HCT116 (cell line): Measurements from ENCODE around the gene ARSG. TPM values are rescaled to one million over a fixed set of nuclear protein-coding genes. Genes with fewer than 3 reads are reported as not detected.

Experiments
- ATAC-seq: fragments of 200-7000 bp; cut with Tn5 transposase; 2 replicates; pipeline ENCODE4 v1.9.1; 2020; ENCODE audit warnings: mild to moderate bottlenecking, moderate library complexity
- BruUV-seq: library from RNA; stranded (reverse); fragments of 400-500 nt; replicated peaks from 2 replicates; lab custom pipeline; 2021; lab: Mats Ljungman, UMichigan
- CTCF ChIA-PET: fragments of 300-600 bp; sonication (Branson Sonifier 250); formaldehyde crosslinking; loops from one replicate; lab custom pipeline; 2021; ENCODE audit warnings: antibody characterized with exemption; lab: Charles Lee
- POLR2A ChIA-PET: fragments of 300-600, 350-600 bp; sonication (Branson Sonifier 250); formaldehyde crosslinking; loops from one replicate; lab custom pipeline; 2021; ENCODE audit warnings: antibody characterized with exemption; lab: Charles Lee
- RAD21 ChIA-PET, 2 experiments: fragments of 300-600 bp; sonication (Branson Sonifier 250); formaldehyde crosslinking; loops; one replicate each; lab custom pipeline; 2023; ENCODE audit warnings: low total read pairs in 2 of 2; ENCODE audit not compliant: uncharacterized antibody in 2 of 2, unreplicated experiment in 2 of 2, low non-redundant PET in 1 of 2; lab: Charles Lee
- DNase-seq: peaks from one replicate; pipeline ENCODE4 v3.0.0-alpha.2; 2010; ENCODE audit warnings: low read depth, low spot score
- H2AFZ ChIP-seq: fragments of 200-600 bp; shearing (Covaris generic), sonication (generic); 2 replicates; pipeline ENCODE4 v1.6.1; 2017; ENCODE audit warnings: low read depth, mixed run types, mixed read lengths, antibody characterized with exemption, low read length; ENCODE audit not compliant: poor library complexity, severe bottlenecking
- H3K27ac ChIP-seq: 2 replicates; pipeline ENCODE4 v1.5.1; 2012; ENCODE audit warnings: low read depth, low read length
- H3K27me3 ChIP-seq: fragments of 200-600 bp; sonication (generic); 2 replicates; pipeline ENCODE4 v1.6.1; 2016; ENCODE audit warnings: mixed run types, low read length, mixed read lengths; ENCODE audit not compliant: insufficient read depth
- H3K36me3 ChIP-seq, 2 experiments: fragments of 200-500 bp in 1 of 2; fragments of 200-600 bp in 1 of 2; sonication (Bioruptor generic) in 1 of 2; sonication (generic) in 1 of 2; 2 replicates each; pipeline versions ENCODE4 v1.5.1 to v1.6.1; 2014 to 2016; ENCODE audit warnings: low read length in 2 of 2, inconsistent platforms in 1 of 2, mixed read lengths in 1 of 2, mixed run types in 1 of 2; ENCODE audit not compliant: insufficient read depth in 2 of 2, control insufficient read depth in 1 of 2
- H3K4me1 ChIP-seq, 2 experiments: fragments of 200-600 bp in 1 of 2; sonication (generic) in 1 of 2; 2 replicates each; pipeline versions ENCODE4 v1.5.1 to v1.6.1; 2012 to 2017; ENCODE audit warnings: low read length in 2 of 2, inconsistent platforms in 1 of 2, mild to moderate bottlenecking in 1 of 2, mixed read lengths in 1 of 2, mixed run types in 1 of 2, moderate library complexity in 1 of 2; ENCODE audit not compliant: insufficient read depth in 2 of 2, control insufficient read depth in 1 of 2
- H3K4me2 ChIP-seq: fragments of 200-600 bp; sonication (generic); 2 replicates; pipeline ENCODE4 v1.6.1; 2017; ENCODE audit warnings: mixed run types, low read length, mixed read lengths
- H3K4me3 ChIP-seq, 2 experiments: fragments of 200-600 bp in 1 of 2; sonication (generic) in 1 of 2; replicated peaks in 1 of 2; 2 replicates each; pipeline ENCODE4 v1.5.1; 2011 to 2016; ENCODE audit warnings: low read length in 2 of 2, control low read depth in 1 of 2, low read depth in 1 of 2, mild to moderate bottlenecking in 1 of 2, mixed read lengths in 1 of 2, mixed run types in 1 of 2
- H3K79me2 ChIP-seq: fragments of 200-600 bp; sonication (generic); 2 replicates; pipeline ENCODE4 v1.6.1; 2017; ENCODE audit warnings: mild to moderate bottlenecking, mixed run types, low read length, moderate library complexity, mixed read lengths; ENCODE audit not compliant: insufficient read depth
- H3K9ac ChIP-seq: fragments of 200-600 bp; sonication (generic); 2 replicates; pipeline ENCODE4 v1.6.1; 2016; ENCODE audit warnings: low read length, mixed read lengths
- H3K9me2 ChIP-seq: fragments of 200-600 bp; sonication (generic), shearing (Covaris generic); 2 replicates; pipeline ENCODE4 v1.6.1; 2017; ENCODE audit warnings: mixed run types, mild to moderate bottlenecking, moderate library complexity; ENCODE audit not compliant: insufficient read depth
- H3K9me3 ChIP-seq, 2 experiments: fragments of 200-500 bp in 1 of 2; fragments of 200-600 bp in 1 of 2; sonication (Bioruptor generic) in 1 of 2; sonication (generic) in 1 of 2; 2 replicates each; pipeline ENCODE4 v1.6.1; 2014 to 2017; ENCODE audit warnings: low read length in 2 of 2, mixed read lengths in 2 of 2, inconsistent platforms in 1 of 2, low read depth in 1 of 2, mild to moderate bottlenecking in 1 of 2, mixed run types in 1 of 2, moderate library complexity in 1 of 2; ENCODE audit not compliant: control insufficient read depth in 1 of 2, insufficient read depth in 1 of 2
- H4K20me1 ChIP-seq: fragments of 200-600 bp; sonication (generic), shearing (Covaris generic); 2 replicates; pipeline ENCODE4 v1.6.1; 2017; ENCODE audit warnings: mixed run types, mild to moderate bottlenecking, moderate library complexity; ENCODE audit not compliant: insufficient read depth
- ATF3 ChIP-seq: IDR thresholded peaks from 2 replicates; pipeline ENCODE4 v1.6.1; 2012
- CBX3 ChIP-seq: IDR thresholded peaks from 2 replicates; pipeline ENCODE4 v1.6.1; 2012; ENCODE audit warnings: low read depth
- CEBPB ChIP-seq: IDR thresholded peaks from 2 replicates; pipeline ENCODE4 v1.6.1; 2012; ENCODE audit warnings: low read depth
- CTCF ChIP-seq, 3 experiments: fragments of 200-600 bp in 1 of 3; sonication (generic) in 1 of 3; IDR thresholded peaks in 2 of 3; conservative IDR thresholded peaks in 1 of 3; 2 replicates each; pipeline ENCODE4 v1.5.1; 2012 to 2017; ENCODE audit warnings: low read depth in 2 of 3, low read length in 2 of 3, antibody characterized with exemption in 1 of 3, borderline replicate concordance in 1 of 3, control low read depth in 1 of 3, mild to moderate bottlenecking in 1 of 3, mixed read lengths in 1 of 3, mixed run types in 1 of 3, moderate library complexity in 1 of 3; ENCODE audit not compliant: insufficient read depth in 1 of 3
- EGR1 ChIP-seq: IDR thresholded peaks from 2 replicates; pipeline ENCODE4 v1.6.1; 2012; ENCODE audit warnings: low read depth
- ELF1 ChIP-seq: IDR thresholded peaks from 2 replicates; pipeline ENCODE4 v1.6.1; 2012; ENCODE audit warnings: low read depth, borderline replicate concordance
- EZH2 ChIP-seq: fragments of 200-600 bp; sonication (generic); IDR thresholded peaks from 2 replicates; pipeline ENCODE4 v1.6.1; 2017; ENCODE audit warnings: antibody characterized with exemption, mixed run types
- EZH2phosphoT487 ChIP-seq: fragments of 200-600 bp; IDR thresholded peaks from 2 replicates; pipeline ENCODE4 v1.6.1; 2018; ENCODE audit warnings: antibody characterized with exemption, borderline replicate concordance
- JUND ChIP-seq: IDR thresholded peaks from 2 replicates; pipeline ENCODE4 v1.6.1; 2012
- POLR2A ChIP-seq: IDR thresholded peaks from 2 replicates; pipeline ENCODE4 v1.7.0; 2011; ENCODE audit warnings: borderline replicate concordance; ENCODE audit not compliant: insufficient read depth, insufficient read length; ENCODE audit errors: extremely low read depth
- POLR2AphosphoS5 ChIP-seq: IDR thresholded peaks from 2 replicates; pipeline ENCODE4 v1.6.1; 2011; ENCODE audit warnings: mild to moderate bottlenecking, low read depth, low read length, moderate library complexity
- RAD21 ChIP-seq: IDR thresholded peaks from 2 replicates; pipeline ENCODE4 v1.6.1; 2012; ENCODE audit warnings: low read depth, mild to moderate bottlenecking
- SIN3A ChIP-seq: IDR thresholded peaks from 2 replicates; pipeline ENCODE4 v1.6.1; 2012; ENCODE audit warnings: low read depth
- SP1 ChIP-seq: IDR thresholded peaks from 2 replicates; pipeline ENCODE4 v1.6.1; 2012; ENCODE audit warnings: low read depth
- TCF7L2 ChIP-seq: IDR thresholded peaks from 2 replicates; pipeline ENCODE4 v1.7.0; 2011; ENCODE audit warnings: borderline replicate concordance, inconsistent platforms; ENCODE audit not compliant: insufficient read depth, insufficient read length; ENCODE audit errors: extremely low read depth
- YY1 ChIP-seq: IDR thresholded peaks from 2 replicates; pipeline ENCODE4 v1.6.1; 2011; ENCODE audit warnings: low read length, low read depth, moderate library complexity, mild to moderate bottlenecking; ENCODE audit not compliant: insufficient replicate concordance; ENCODE audit errors: extremely low read depth
- ZNF274 ChIP-seq: fragments of 200-500 bp; sonication (Bioruptor generic); IDR thresholded peaks from 2 replicates; pipeline ENCODE4 v1.6.1; 2014; ENCODE audit warnings: mild to moderate bottlenecking, low read depth, low read length, inconsistent platforms
- intact Hi-C: fragments of 100-400 bp; cut with micrococcal nuclease; formaldehyde crosslinking; loops from 2 replicates; pipeline ENCODE4 v1.10.0; 2022
- total RNA-seq: library from RNA; stranded (reverse); gene quantifications from one replicate; pipeline ENCODE4 v1.2.1, GENCODE V29; 2021; ENCODE audit not compliant: unreplicated experiment
- TF ChIP-seq, protein P1 (sequence below): IDR thresholded peaks from 2 replicates; pipeline ENCODE4 v1.6.1; 2012; ENCODE audit warnings: low read depth
- TF ChIP-seq, protein P2 (sequence below): IDR thresholded peaks from 2 replicates; pipeline ENCODE4 v1.6.1; 2011; ENCODE audit warnings: mild to moderate bottlenecking, low read length, moderate library complexity; ENCODE audit not compliant: insufficient replicate concordance; ENCODE audit errors: extremely low read depth
- TF ChIP-seq, protein P3 (sequence below): IDR thresholded peaks from 2 replicates; pipeline ENCODE4 v1.6.1; 2012

The ARSG gene
- total RNA-seq, 1 experiment from 2014 or later, result 17.1 TPM

GRCh38 chr17:68307443-68307842 is 16.1 kb downstream of the ARSG start:
- ChIA-PET CTCF (no interaction called here), RAD21 (no interaction called here), POLR2A (interaction anchor here (1.4 kb wide), 1 partner anchor 76 kb away, joined by 5 read pairs; no protein-coding TSS in a partner anchor)
- Histone ChIP-seq H3K4me1 (peaks cover 38 to 48% of the 10 kb centered on the region in 2 experiments), H3K79me2 (no peaks in the 10 kb centered on the region), H3K27ac (no peak overlapping the region), H4K20me1 (no peaks in the 10 kb centered on the region), H2AFZ (no peak overlapping the region), H3K4me3 (no peak overlapping the region), H3K9ac (no peak overlapping the region), H3K4me2 (no peak overlapping the region), H3K36me3 (0 out of 4 replicates have a peak, but pooled peaks cover 0 to 3% of the 10 kb centered on the region in 2 experiments), H3K9me3 (no peaks in the 10 kb centered on the region), H3K27me3 (no peaks in the 10 kb centered on the region), H3K9me2 (no peaks in the 10 kb centered on the region)
- BruUV-seq, result no TSS peak
- TF ChIP-seq, protein P1, sequence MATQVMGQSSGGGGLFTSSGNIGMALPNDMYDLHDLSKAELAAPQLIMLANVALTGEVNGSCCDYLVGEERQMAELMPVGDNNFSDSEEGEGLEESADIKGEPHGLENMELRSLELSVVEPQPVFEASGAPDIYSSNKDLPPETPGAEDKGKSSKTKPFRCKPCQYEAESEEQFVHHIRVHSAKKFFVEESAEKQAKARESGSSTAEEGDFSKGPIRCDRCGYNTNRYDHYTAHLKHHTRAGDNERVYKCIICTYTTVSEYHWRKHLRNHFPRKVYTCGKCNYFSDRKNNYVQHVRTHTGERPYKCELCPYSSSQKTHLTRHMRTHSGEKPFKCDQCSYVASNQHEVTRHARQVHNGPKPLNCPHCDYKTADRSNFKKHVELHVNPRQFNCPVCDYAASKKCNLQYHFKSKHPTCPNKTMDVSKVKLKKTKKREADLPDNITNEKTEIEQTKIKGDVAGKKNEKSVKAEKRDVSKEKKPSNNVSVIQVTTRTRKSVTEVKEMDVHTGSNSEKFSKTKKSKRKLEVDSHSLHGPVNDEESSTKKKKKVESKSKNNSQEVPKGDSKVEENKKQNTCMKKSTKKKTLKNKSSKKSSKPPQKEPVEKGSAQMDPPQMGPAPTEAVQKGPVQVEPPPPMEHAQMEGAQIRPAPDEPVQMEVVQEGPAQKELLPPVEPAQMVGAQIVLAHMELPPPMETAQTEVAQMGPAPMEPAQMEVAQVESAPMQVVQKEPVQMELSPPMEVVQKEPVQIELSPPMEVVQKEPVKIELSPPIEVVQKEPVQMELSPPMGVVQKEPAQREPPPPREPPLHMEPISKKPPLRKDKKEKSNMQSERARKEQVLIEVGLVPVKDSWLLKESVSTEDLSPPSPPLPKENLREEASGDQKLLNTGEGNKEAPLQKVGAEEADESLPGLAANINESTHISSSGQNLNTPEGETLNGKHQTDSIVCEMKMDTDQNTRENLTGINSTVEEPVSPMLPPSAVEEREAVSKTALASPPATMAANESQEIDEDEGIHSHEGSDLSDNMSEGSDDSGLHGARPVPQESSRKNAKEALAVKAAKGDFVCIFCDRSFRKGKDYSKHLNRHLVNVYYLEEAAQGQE, result no peak
- TF ChIP-seq SIN3A (no peak), ATF3 (no peak), RAD21 (no peak), EGR1 (no peak), CTCF (IDR thresholded peaks at IDR 0.05 in 2 of 3, conservative IDR thresholded peaks at IDR 0.05 in 1 of 3; ENCODE audit: borderline replicate concordance in 1 of 3, insufficient read depth in 1 of 3, low read depth in 2 of 3, low read length in 2 of 3) (no peak), YY1 (no peak), CBX3 (no peak), EZH2phosphoT487 (no peak), POLR2AphosphoS5 (no peak), SP1 (no peak), CEBPB (no peak), ELF1 (no peak), TCF7L2 (no peak), POLR2A (no peak), EZH2 (no peak), JUND (no peak), ZNF274 (no peak)
- TF ChIP-seq, protein P2, sequence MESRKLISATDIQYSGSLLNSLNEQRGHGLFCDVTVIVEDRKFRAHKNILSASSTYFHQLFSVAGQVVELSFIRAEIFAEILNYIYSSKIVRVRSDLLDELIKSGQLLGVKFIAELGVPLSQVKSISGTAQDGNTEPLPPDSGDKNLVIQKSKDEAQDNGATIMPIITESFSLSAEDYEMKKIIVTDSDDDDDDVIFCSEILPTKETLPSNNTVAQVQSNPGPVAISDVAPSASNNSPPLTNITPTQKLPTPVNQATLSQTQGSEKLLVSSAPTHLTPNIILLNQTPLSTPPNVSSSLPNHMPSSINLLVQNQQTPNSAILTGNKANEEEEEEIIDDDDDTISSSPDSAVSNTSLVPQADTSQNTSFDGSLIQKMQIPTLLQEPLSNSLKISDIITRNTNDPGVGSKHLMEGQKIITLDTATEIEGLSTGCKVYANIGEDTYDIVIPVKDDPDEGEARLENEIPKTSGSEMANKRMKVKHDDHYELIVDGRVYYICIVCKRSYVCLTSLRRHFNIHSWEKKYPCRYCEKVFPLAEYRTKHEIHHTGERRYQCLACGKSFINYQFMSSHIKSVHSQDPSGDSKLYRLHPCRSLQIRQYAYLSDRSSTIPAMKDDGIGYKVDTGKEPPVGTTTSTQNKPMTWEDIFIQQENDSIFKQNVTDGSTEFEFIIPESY, result no peak
- TF ChIP-seq, protein P3, sequence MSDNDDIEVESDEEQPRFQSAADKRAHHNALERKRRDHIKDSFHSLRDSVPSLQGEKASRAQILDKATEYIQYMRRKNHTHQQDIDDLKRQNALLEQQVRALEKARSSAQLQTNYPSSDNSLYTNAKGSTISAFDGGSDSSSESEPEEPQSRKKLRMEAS, result no peak
- DNase-seq, result no peak
- ATAC-seq, result no peak
- intact Hi-C loops, result no loop called here
